ENCODE data around the gene SCYGR4. TPM values are rescaled to one million over a fixed set of nuclear protein-coding genes. Genes with fewer than 3 reads are reported as not detected.

Gene SCYGR4
- total RNA-seq, 4 donors from 2014 or later = not detected

GRCh38 chr2:227630322-227630721, 13.0 kb downstream of the SCYGR4 start:
- no peak for TF ChIP-seq POLR2A (IDR thresholded peaks at IDR 0.05)
- TF ChIP-seq, protein P1, sequence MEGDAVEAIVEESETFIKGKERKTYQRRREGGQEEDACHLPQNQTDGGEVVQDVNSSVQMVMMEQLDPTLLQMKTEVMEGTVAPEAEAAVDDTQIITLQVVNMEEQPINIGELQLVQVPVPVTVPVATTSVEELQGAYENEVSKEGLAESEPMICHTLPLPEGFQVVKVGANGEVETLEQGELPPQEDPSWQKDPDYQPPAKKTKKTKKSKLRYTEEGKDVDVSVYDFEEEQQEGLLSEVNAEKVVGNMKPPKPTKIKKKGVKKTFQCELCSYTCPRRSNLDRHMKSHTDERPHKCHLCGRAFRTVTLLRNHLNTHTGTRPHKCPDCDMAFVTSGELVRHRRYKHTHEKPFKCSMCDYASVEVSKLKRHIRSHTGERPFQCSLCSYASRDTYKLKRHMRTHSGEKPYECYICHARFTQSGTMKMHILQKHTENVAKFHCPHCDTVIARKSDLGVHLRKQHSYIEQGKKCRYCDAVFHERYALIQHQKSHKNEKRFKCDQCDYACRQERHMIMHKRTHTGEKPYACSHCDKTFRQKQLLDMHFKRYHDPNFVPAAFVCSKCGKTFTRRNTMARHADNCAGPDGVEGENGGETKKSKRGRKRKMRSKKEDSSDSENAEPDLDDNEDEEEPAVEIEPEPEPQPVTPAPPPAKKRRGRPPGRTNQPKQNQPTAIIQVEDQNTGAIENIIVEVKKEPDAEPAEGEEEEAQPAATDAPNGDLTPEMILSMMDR (IDR thresholded peaks at IDR 0.05) = no peak
- Histone ChIP-seq H3K27ac (no peak overlapping the region), H3K9me3 (no peaks in the 10 kb centered on the region), H3K4me1 (no peaks in the 10 kb centered on the region), H3K36me3 (no peaks in the 10 kb centered on the region), H3K4me3 (no peak overlapping the region), H3K27me3 (peaks cover 0 to 8% (median 0%) of the 10 kb centered on the region in 4 donors)
- no peak for DNase-seq
- intact Hi-C loops (cut with DNase I) = no loop called here
- 76 to 78% methylated on average over 3 of the region's 3 CpGs for WGBS, 2 donors

GRCh38 chr2:227632827-227633226, 15.5 kb downstream of the SCYGR4 start:
- Histone ChIP-seq H3K27ac (no peak overlapping the region), H3K27me3 (peaks cover 0 to 8% (median 0%) of the 10 kb centered on the region in 4 donors), H3K9me3 (no peaks in the 10 kb centered on the region), H3K36me3 (no peaks in the 10 kb centered on the region), H3K4me1 (no peaks in the 10 kb centered on the region), H3K4me3 (no peak overlapping the region)
- intact Hi-C loops (cut with DNase I) = no loop called here
- TF ChIP-seq, protein P1 (IDR thresholded peaks at IDR 0.05) = no peak
- TF ChIP-seq POLR2A (IDR thresholded peaks at IDR 0.05) = no peak
- WGBS, 2 donors = 74 to 75% methylated on average over 6 of the region's 6 CpGs
- no peak for DNase-seq

GRCh38 chr2:227634201-227634600, 16.9 kb downstream of the SCYGR4 start:
- Histone ChIP-seq H3K36me3 (no peaks in the 10 kb centered on the region), H3K4me3 (no peak overlapping the region), H3K9me3 (no peaks in the 10 kb centered on the region), H3K4me1 (no peaks in the 10 kb centered on the region), H3K27me3 (peaks cover 0 to 4% (median 0%) of the 10 kb centered on the region in 4 donors), H3K27ac (no peak overlapping the region)
- TF ChIP-seq, protein P1 (IDR thresholded peaks at IDR 0.05) = no peak
- TF ChIP-seq POLR2A (IDR thresholded peaks at IDR 0.05) = no peak
- DNase-seq = no peak
- intact Hi-C loops (cut with DNase I) = no loop called here
- WGBS, 2 donors = 47 to 49% methylated on average over 3 of the region's 3 CpGs

DNA sequence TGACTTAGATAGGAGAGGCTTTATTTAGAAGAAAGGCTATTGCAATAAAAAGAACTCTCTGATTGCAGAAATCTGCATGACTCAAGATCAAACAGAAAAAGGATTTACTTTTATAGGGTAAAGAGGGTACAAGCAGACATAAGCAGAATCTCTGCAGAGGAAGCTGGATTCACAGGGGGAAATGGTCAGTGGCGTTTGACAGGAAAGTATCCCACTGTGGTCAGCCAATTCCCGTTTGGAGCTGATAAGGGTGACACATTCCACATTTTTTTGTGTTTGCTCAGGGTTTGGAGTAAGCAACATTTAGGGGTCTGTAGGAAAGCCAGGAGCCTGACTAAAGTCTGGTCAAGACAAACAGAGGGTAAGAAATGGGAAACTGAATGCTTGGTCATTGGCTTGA, 25.4 kb downstream of the SCYGR4 start:
- TF ChIP-seq, protein P1 (IDR thresholded peaks at IDR 0.05) = no peak
- no peak for TF ChIP-seq POLR2A (IDR thresholded peaks at IDR 0.05)
- Histone ChIP-seq H3K27me3 (no peaks in the 10 kb centered on the region), H3K4me3 (no peak overlapping the region), H3K4me1 (no peaks in the 10 kb centered on the region), H3K27ac (no peak overlapping the region), H3K36me3 (no peaks in the 10 kb centered on the region), H3K9me3 (no peaks in the 10 kb centered on the region)
- WGBS, 2 donors = 23 to 24% methylated on average over 2 of the region's 2 CpGs
- no peak for DNase-seq
- intact Hi-C loops (cut with DNase I) = no loop called here

DNA sequence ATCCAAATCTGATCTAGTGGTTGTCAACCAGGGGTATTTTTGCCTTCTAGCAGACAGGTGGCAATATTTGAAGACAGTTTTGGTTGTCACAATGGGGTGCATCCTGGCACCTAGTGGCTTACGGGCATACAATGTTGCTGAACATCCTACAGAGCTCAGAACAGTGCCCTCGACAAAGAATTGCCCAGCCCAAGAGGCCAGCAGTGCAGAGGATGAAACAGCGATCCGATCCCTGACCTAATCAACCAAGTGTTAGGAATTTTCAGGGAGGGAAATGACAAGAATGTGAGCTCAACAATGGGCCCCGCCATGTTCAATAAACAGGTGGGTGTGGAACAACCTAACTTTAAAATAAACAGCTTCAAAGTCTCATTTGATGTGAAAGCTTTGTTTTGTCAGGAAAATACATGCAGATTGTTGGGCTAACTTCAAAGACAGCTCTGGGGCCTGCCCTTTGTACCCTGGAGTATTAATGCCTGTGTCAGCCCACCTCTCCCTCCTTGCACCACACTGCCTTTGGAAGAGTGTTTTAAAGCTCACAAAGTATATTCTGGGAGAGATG, 26.8 kb downstream of the SCYGR4 start:
- no peaks in the 10 kb centered on the region for H3K4me1 ChIP-seq
- no peaks in the 10 kb centered on the region for H3K36me3 ChIP-seq
- no peaks in the 10 kb centered on the region for H3K27me3 ChIP-seq
- intact Hi-C loops (cut with DNase I) = no loop called here
- WGBS, 2 donors = 67 to 88% methylated on average over 4 of the region's 5 CpGs
- no peak for DNase-seq
- no peak overlapping the region for H3K4me3 ChIP-seq
- no peak overlapping the region for H3K27ac ChIP-seq
- no peak for TF ChIP-seq POLR2A (IDR thresholded peaks at IDR 0.05)
- TF ChIP-seq, protein P1 (IDR thresholded peaks at IDR 0.05) = no peak
- H3K9me3 ChIP-seq = no peaks in the 10 kb centered on the region

Measured in esophagus squamous epithelium (tissue), 5 donors.